ENCODE data around the gene NSFL1C.

- TF ChIP-seq POLR2A (IDR thresholded peaks at IDR 0.05) (no peak), CTCF (IDR thresholded peaks at IDR 0.05) (no peak)
Measured at GRCh38 chr20:1434571-1435336, 31.9 kb downstream of the NSFL1C start.
